K562 (cell line): ENCODE data around the gene RNF114. TPM values are rescaled to one million over a fixed set of nuclear protein-coding genes. Genes with fewer than 3 reads are reported as not detected.

Experiments used
- ATAC-seq: fragments of 200-7000 bp; cut with Tn5 transposase; 3 replicates; pipeline ENCODE4 v1.9.1; 2020; ENCODE audit warnings: moderate library complexity
- BruUV-seq: library from RNA; stranded (reverse); fragments of 400-500 nt; replicated peaks from 2 replicates; lab custom pipeline; 2021; lab: Mats Ljungman, UMichigan
- CTCF ChIA-PET: fragments of 300-600 bp; formaldehyde crosslinking; extraction: SDS; loops from one replicate; lab custom pipeline; 2021; ENCODE audit warnings: low intra/inter-chr PET ratio; lab: Yijun Ruan, JAX
- POLR2A ChIA-PET: fragments of 300-600, 350-650 bp; sonication (Branson Sonifier 250); formaldehyde crosslinking; extraction: SDS; loops from one replicate; lab custom pipeline; 2021; ENCODE audit warnings: antibody characterized with exemption, inconsistent platforms; lab: Yijun Ruan, JAX
- DNase-seq, 4 experiments: peaks; one replicate each; pipeline versions ENCODE4 v3.0.0 to v3.0.0-alpha.2; 2011 to 2018; ENCODE audit warnings: low spot score in 3 of 4, mixed read lengths in 3 of 4; ENCODE audit errors: extremely low read depth in 1 of 4
- FAIRE-seq: peaks from 2 replicates; lab custom pipeline; 2011; peaks lifted over from hg19 to GRCh38; lab: Jason Lieb, UNC
- H2AFZ ChIP-seq: 2 replicates; pipeline ENCODE4 v1.6.0; 2011; ENCODE audit warnings: low read depth, low read length, control low read depth, inconsistent platforms
- H3K27ac ChIP-seq: fragments of 200-600 bp; 3 replicates; pipeline ENCODE4 v1.8.0; 2011; ENCODE audit warnings: low read depth, mild to moderate bottlenecking, control low read depth, inconsistent platforms, low read length, moderate library complexity, mixed read lengths; ENCODE audit errors: extremely low read depth
- H3K27me3 ChIP-seq, 2 experiments: fragments of 300-600 bp in 1 of 2; 2 replicates in 1 of 2; 3 replicates in 1 of 2; pipeline versions ENCODE4 v1.6.0 to v1.8.0; 2011; ENCODE audit warnings: inconsistent platforms in 2 of 2, low read length in 2 of 2, mild to moderate bottlenecking in 1 of 2, mixed read lengths in 1 of 2, moderate library complexity in 1 of 2; ENCODE audit not compliant: control insufficient read depth in 2 of 2, insufficient read depth in 2 of 2
- H3K36me3 ChIP-seq: fragments of 300-600 bp; 3 replicates; pipeline ENCODE4 v1.8.0; 2011; ENCODE audit warnings: mild to moderate bottlenecking, low read length, inconsistent platforms; ENCODE audit not compliant: control insufficient read depth, insufficient read depth
- H3K4me1 ChIP-seq, 2 experiments: fragments of 200-600 bp in 1 of 2; replicated peaks in 1 of 2; 2 replicates in 1 of 2; 3 replicates in 1 of 2; pipeline versions ENCODE4 v1.5.1 to v1.8.0; 2011; ENCODE audit warnings: inconsistent platforms in 2 of 2, low read length in 2 of 2, mild to moderate bottlenecking in 1 of 2, mixed read lengths in 1 of 2, moderate library complexity in 1 of 2; ENCODE audit not compliant: control insufficient read depth in 2 of 2, insufficient read depth in 2 of 2
- H3K4me2 ChIP-seq: 2 replicates; pipeline ENCODE4 v1.6.1; 2011; ENCODE audit warnings: low read length, control low read depth, inconsistent platforms, mixed read lengths; ENCODE audit not compliant: insufficient read depth
- H3K4me3 ChIP-seq: fragments of 200-600 bp; sonication (generic), shearing (Covaris generic); 2 replicates; pipeline ENCODE4 v1.5.1; 2016; ENCODE audit warnings: control low read depth, inconsistent platforms
- H3K79me2 ChIP-seq: fragments of 200-600 bp; 3 replicates; pipeline ENCODE4 v1.8.0; 2011; ENCODE audit warnings: low read length, inconsistent platforms; ENCODE audit not compliant: control insufficient read depth, insufficient read depth
- H3K9ac ChIP-seq, 2 experiments: 2 replicates each; pipeline versions ENCODE4 v1.6.0 to v1.6.1; 2011; ENCODE audit warnings: low read depth in 2 of 2, low read length in 2 of 2, control low read depth in 1 of 2, inconsistent platforms in 1 of 2, mild to moderate bottlenecking in 1 of 2, mixed read lengths in 1 of 2; ENCODE audit not compliant: insufficient read depth in 1 of 2
- H3K9me1 ChIP-seq: one replicate; pipeline ENCODE4 v1.6.0; 2011; ENCODE audit warnings: inconsistent platforms, mild to moderate bottlenecking, low read length, moderate library complexity; ENCODE audit not compliant: control insufficient read depth, insufficient read depth
- H3K9me3 ChIP-seq: replicated peaks from 2 replicates; pipeline ENCODE4 v1.5.1; 2011; ENCODE audit warnings: low read depth, low read length, inconsistent platforms; ENCODE audit not compliant: control insufficient read depth, insufficient read depth
- H4K20me1 ChIP-seq: replicated peaks from 2 replicates; pipeline ENCODE4 v1.6.1; 2011; ENCODE audit warnings: low read length, inconsistent platforms, mixed read lengths; ENCODE audit not compliant: control insufficient read depth, insufficient read depth
- NFIC ChIP-seq: fragments of 450-650 bp; IDR thresholded peaks from 2 replicates; pipeline ENCODE4 v1.6.1; 2017; ENCODE audit warnings: mild to moderate bottlenecking, inconsistent platforms
- WGBS: fragments of 100-300 bp; shearing (Covaris generic); methylation state at CpG from one replicate; pipeline ENCODE4 v1.1.6; 2016; ENCODE audit warnings: low coverage, mixed read lengths; ENCODE audit not compliant: insufficient coverage; ENCODE audit errors: missing lambda C conversion rate; 5-methylcytosine and 5-hydroxymethylcytosine counted together
- in situ Hi-C: fragments of 300-500 bp; cut with MboI; formaldehyde crosslinking; loops from 4 replicates; pipeline ENCODE4 v1.15.0; 2018; ENCODE audit warnings: inconsistent platforms, mixed read lengths
- intact Hi-C: fragments of 100-400 bp; cut with micrococcal nuclease; formaldehyde crosslinking; loops from 2 replicates; pipeline ENCODE4 v1.14.2; 2022
- polyA plus RNA-seq, 8 experiments: library from polyadenylated mRNA; depleted of rRNA in 4 of 8; stranded (reverse) in 5 of 8; unstranded in 3 of 8; fragments of >200 nt; fragmentation: Nextera tagmentation in 2 of 8; fragmentation: Illumina TruSeq in 1 of 8; extraction: Ambion mirVana in 2 of 8; extraction: Trizol in 1 of 8; gene quantifications; 2 replicates each; pipeline versions ENCODE4 v1.2.1 to v1.2.3, GENCODE V29; 2011 to 2014; ENCODE audit warnings: inconsistent platforms in 1 of 8, missing spikeins in 1 of 8
- total RNA-seq, 7 experiments: library from RNA; depleted of rRNA in 6 of 7; stranded (reverse); fragments of >200 nt in 6 of 7; fragmentation: Illumina TruSeq in 2 of 7; extraction: Trizol in 2 of 7; gene quantifications; 2 replicates each; pipeline versions ENCODE4 v1.2.1 to v1.2.3, GENCODE V29; 2011 to 2021; ENCODE audit warnings: low replicate concordance in 1 of 7
- TF ChIP-seq, protein P1 (sequence below): fragments of 250-450 bp; sonication (Bioruptor Pico); IDR thresholded peaks from 2 replicates; pipeline ENCODE4 v1.5.0; 2022; ENCODE audit warnings: mild to moderate bottlenecking

The RNF114 gene
- total and polyA plus RNA-seq, 9 of the 15 experiments (the other 6 are each of a cell fraction or from before 2014, with no cell fraction given): 38.6 to 111 (median 62.6) TPM

DNA sequence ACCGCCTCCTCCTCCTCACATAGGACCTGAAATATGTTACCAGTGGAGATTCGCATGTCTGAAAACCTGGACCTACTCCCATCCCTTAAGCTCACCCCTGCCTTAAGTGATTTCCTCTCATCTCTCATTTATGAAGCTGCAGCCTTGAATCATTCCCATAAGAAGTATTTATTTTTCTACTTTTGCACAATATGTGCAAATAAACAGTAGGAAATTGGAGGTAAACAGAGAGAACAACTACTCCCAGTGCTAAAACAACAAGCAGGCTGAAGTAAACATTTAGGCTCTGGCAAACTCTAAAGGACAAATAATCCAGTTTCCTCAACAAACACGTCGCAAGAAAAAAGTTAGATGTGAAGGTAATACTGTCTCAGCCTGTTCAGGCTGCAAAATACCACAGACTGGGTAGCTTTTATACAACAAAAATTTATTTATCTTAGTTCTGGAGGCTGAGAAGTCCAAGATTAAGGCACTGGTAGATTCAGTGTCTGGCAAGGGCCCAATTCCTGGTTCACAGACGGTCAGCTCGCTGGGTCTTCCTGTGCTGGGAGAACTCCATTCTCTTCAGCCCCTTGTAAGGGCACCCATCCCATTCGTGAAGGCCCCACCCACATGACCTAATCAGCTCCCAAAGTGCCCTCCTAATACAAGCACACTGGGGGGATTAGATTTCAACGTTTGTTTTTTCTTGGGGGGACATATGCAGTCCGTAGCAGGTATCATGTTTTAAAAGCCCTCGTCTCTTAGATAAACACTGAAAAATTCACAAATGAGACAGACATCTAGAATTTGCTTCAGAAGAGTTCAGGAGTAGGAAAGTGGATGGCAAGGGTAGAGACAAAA, 36.4 kb upstream of the RNF114 start:
- no peaks in the 10 kb centered on the region for H4K20me1 ChIP-seq
- no peak overlapping the region for H3K4me3 ChIP-seq
- H3K79me2 ChIP-seq: no peaks in the 10 kb centered on the region
- no TSS peak for BruUV-seq
- FAIRE-seq (peak; percentile 42), ATAC-seq (peak; percentile 34; the same call in 2 of the 3 replicates), DNase-seq (no peak)
- in situ Hi-C loops: loop anchor here (25.0 kb wide), 1 partner anchor 562 kb away; no protein-coding TSS in a partner anchor
- TF ChIP-seq, protein P1, sequence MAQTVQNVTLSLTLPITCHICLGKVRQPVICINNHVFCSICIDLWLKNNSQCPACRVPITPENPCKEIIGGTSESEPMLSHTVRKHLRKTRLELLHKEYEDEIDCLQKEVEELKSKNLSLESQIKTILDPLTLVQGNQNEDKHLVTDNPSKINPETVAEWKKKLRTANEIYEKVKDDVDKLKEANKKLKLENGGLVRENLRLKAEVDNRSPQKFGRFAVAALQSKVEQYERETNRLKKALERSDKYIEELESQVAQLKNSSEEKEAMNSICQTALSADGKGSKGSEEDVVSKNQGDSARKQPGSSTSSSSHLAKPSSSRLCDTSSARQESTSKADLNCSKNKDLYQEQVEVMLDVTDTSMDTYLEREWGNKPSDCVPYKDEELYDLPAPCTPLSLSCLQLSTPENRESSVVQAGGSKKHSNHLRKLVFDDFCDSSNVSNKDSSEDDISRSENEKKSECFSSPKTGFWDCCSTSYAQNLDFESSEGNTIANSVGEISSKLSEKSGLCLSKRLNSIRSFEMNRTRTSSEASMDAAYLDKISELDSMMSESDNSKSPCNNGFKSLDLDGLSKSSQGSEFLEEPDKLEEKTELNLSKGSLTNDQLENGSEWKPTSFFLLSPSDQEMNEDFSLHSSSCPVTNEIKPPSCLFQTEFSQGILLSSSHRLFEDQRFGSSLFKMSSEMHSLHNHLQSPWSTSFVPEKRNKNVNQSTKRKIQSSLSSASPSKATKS (CRISPR knock-in tag): no peak
- peak; percentile 37; the same call in 1 of the 2 replicates for TF ChIP-seq NFIC
- intact Hi-C loops: no loop called here
- ChIA-PET CTCF (no interaction called here), POLR2A (interaction anchor here (0.6 to 1.2 kb wide), 6 partner anchors 12 to 772 kb away, joined by 3 to 4 read pairs (median 3); partner anchors contain the start of gene RNF114)
- WGBS: 34% methylated on average over 10 of the region's 10 CpGs
- no peaks in the 10 kb centered on the region for H3K4me1 ChIP-seq
- H3K9ac ChIP-seq: no peak overlapping the region
- no peaks in the 10 kb centered on the region for H3K9me3 ChIP-seq
- no peak overlapping the region for H3K27ac ChIP-seq
- H3K27me3 ChIP-seq: no peaks in the 10 kb centered on the region
- no peaks in the 10 kb centered on the region for H3K9me1 ChIP-seq
- H3K36me3 ChIP-seq: peaks cover 11% of the 10 kb centered on the region; the same call in 2 of the 3 replicates
- H2AFZ ChIP-seq: no peak overlapping the region
- H3K4me2 ChIP-seq: no peak overlapping the region
